Fibroblast of the aortic adventitia (primary cell): ENCODE data around the gene DNAJB2. TPM values are rescaled to one million over a fixed set of nuclear protein-coding genes. Genes with fewer than 3 reads are reported as not detected.
A peak's percentile ranks its signal among the peaks of the same experiment; 100 is the strongest.

Experiments used
- DNase-seq: peaks from one replicate; pipeline ENCODE4 v3.0.0-alpha.2; 2010; ENCODE audit warnings: low read depth
- H3K4me3 ChIP-seq: 2 replicates; pipeline ENCODE4 v1.5.1; 2011; ENCODE audit warnings: low read depth, mild to moderate bottlenecking, control low read depth, low read length, moderate library complexity
- CTCF ChIP-seq: IDR thresholded peaks from 2 replicates; pipeline ENCODE4 v1.5.1; 2011; ENCODE audit warnings: mild to moderate bottlenecking, low read length, control low read depth, inconsistent platforms; ENCODE audit not compliant: insufficient read depth
- total RNA-seq: library from RNA; depleted of rRNA; stranded (reverse); fragments of >200 nt; gene quantifications from 2 replicates; pipeline ENCODE4 v1.2.3, GENCODE V29; 2012; ENCODE audit warnings: low replicate concordance

Gene DNAJB2
- total RNA-seq, 1 donor: 28.0 TPM

DNA sequence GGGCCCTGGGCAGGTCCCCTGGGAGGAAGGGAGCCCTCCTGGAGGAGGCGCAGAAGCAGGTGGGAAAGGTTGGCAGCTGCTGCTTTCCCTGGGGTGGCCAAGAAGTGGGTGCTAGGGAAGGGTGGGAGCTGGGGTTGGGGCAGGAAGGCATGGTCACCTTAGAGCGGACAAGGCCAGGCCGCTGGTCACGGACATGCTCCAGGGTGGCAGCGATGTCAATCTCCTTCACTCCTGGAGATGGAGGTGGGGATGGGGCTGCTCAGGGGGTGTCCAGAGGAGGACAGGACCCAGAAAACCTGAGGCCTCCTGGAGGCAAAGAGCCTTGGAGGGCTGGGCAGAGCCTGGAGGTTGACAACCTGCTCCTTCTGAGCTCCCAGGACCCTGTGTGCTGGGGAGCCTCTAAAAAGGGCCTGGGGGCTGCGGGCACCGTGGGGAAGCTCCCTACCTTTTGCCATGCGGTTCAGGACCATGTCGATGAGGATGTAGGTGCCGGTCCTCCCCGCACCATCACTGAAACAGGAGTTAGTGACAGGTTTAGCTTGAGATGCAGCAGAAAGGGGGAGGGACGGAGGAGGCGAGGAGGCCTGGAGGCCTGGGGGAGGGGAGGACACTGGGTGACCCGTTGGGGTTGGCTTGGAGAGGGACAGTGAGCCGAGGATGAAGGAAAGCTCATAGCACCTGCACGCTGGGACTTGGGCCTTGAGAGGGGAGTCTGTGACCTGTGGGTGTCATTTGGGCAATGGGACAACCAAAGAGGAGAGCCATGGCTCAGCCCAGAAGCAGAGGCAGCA lies 11.4 kb downstream of the DNAJB2 start:
- DNase-seq: no peak
- no peak for TF ChIP-seq CTCF
- H3K4me3 ChIP-seq: no peak overlapping the region

DNA sequence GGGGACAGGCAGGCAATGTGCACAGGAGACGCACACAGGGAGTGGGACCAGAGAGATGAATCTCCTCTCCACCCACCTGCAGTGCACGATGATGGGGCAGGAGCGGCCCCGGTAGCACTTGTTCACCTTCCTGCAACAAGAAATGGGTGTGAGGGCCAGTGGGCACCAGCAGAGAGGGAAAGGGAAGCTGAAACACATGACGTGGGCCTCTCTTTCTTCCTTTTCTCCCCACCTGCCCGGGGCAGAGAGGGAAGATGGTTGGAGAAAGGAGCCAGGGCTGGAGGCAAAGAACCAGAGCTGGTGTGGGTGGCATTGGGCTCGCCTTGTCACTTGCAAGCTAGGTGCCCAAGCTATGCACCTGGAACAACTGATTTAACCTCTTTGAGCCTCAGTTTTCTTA lies 12.2 kb downstream of the DNAJB2 start:
- TF ChIP-seq CTCF: no peak

DNA sequence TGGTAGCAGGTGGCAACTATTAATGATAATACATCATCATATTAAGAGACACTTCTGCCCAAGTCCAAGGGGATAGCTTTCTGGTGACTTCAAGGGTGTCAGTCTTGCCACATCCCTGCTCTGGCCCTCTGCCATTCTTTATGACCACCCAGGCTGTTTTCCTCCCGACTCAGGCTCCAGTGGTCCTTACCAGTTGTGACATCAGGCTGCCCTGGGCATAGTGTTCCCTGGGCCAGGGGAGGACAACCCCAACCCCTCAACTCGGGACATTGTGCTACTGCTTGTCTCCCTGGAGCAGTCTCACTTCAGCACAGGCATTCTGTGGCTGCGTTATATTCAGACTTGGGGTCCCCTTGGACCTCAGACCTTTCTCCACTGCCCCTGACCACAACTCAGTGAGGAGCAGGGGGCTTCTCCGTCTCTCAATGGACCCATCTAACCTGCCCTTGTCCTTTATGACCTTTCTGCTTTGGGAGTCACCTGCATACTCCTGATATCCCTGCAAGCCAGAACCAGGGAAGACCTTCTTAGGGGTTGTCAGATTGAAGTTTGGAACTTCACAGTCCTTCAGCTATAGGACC lies 12.8 kb downstream of the DNAJB2 start:
- DNase-seq: no peak
- H3K4me3 ChIP-seq: no peak overlapping the region
- no peak for TF ChIP-seq CTCF

More for the DNA sequence above, 12.2 kb downstream of the DNAJB2 start:
- no peak overlapping the region for H3K4me3 ChIP-seq
- DNase-seq: no peak

DNA sequence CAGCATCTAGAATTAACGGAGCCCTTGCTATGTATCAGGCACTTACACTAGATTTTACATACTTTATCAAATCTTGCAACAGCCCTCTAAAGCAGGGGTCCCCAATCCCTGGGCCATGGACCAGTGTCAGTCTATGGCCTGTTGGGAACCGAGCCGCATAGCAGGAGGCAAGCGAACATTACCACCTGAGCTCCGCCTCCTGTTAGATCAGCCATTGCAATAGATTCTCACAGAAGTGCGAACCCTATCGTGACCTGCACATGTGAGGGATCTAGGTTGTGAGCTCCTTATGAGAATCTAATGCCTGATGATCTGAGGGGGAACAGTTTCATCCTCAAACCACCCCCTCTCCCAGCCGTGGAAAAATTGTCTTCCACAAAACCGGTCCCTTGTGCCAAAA lies 13.4 kb downstream of the DNAJB2 start:
- H3K4me3 ChIP-seq: no peak overlapping the region
- TF ChIP-seq CTCF: no peak

DNA sequence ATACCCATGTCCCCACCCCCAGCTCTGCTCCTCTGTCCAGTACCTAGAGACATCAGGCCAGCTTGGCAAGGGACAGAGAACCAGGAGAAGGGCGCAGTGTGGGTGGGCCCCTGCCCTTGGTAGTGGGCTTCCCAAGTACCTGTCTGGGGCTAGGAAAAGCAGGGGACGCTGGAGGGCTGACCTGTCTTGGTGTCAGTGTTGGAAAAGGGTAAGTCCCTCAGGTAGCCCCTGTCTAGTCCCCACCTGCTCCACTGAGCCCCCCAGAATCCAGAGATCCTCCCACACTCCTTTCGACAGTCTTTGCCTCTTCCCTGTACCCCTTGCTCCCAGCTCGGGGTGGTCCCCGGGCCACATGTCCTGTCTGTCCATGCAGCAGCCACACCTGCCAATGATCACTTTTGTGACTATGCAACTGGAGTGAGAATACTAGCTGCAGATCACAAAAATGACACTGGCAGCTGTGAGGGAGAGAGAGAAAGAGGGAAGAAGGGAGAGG lies 14.6 kb downstream of the DNAJB2 start:
- no peak for DNase-seq
- TF ChIP-seq CTCF: no peak
- H3K4me3 ChIP-seq: no peak overlapping the region

More for the DNA sequence above, 13.4 kb downstream of the DNAJB2 start:
- no peak for DNase-seq

GRCh38 chr2:219294356-219295351 lies 15.5 kb downstream of the DNAJB2 start:
- DNase-seq: peak; percentile 74
- H3K4me3 ChIP-seq: peak overlapping the region; percentile 60
- TF ChIP-seq CTCF: peak; percentile 91
